Endodermal cell (in vitro differentiated cells): ENCODE results near the gene ODAD3. TPM values are rescaled to one million over a fixed set of nuclear protein-coding genes. Genes with fewer than 3 reads are reported as not detected.

ENCODE experiments used
- DNase-seq: peaks from one replicate; pipeline ENCODE4 v3.0.0-alpha.2; 2017
- H3K27ac ChIP-seq: 2 replicates; pipeline ENCODE4 v1.5.1; 2013; ENCODE audit warnings: mild to moderate bottlenecking, low read depth, low read length, moderate library complexity
- H3K27me3 ChIP-seq: 2 replicates; pipeline ENCODE4 v1.6.1; 2013; ENCODE audit warnings: mild to moderate bottlenecking, low read length, moderate library complexity; ENCODE audit not compliant: insufficient read depth, control insufficient read depth, poor library complexity, severe bottlenecking
- H3K36me3 ChIP-seq: 2 replicates; pipeline ENCODE4 v1.7.0; 2013; ENCODE audit warnings: mild to moderate bottlenecking, low read length, moderate library complexity; ENCODE audit not compliant: control insufficient read depth, insufficient read depth
- H3K4me1 ChIP-seq: one replicate; pipeline ENCODE4 v1.7.0; 2013; ENCODE audit warnings: low read length; ENCODE audit not compliant: control insufficient read depth, insufficient read depth
- H3K4me3 ChIP-seq: 2 replicates; pipeline ENCODE4 v1.5.1; 2013; ENCODE audit warnings: mild to moderate bottlenecking, low read length, moderate library complexity
- H3K9ac ChIP-seq: 2 replicates; pipeline ENCODE4 v1.6.1; 2013; ENCODE audit warnings: mild to moderate bottlenecking, low read length, moderate library complexity; ENCODE audit not compliant: poor library complexity, severe bottlenecking; ENCODE audit errors: extremely low read depth
- H3K9me3 ChIP-seq: 2 replicates; pipeline ENCODE4 v1.6.1; 2013; ENCODE audit warnings: mild to moderate bottlenecking, low read length, moderate library complexity; ENCODE audit not compliant: control insufficient read depth
- H3K27ac Mint-ChIP-seq: 2 replicates; pipeline ENCODE4 v1.8.0; 2020; ENCODE audit warnings: mixed read lengths
- H3K27me3 Mint-ChIP-seq: 2 replicates; pipeline ENCODE4 v1.8.0; 2021; ENCODE audit warnings: mild to moderate bottlenecking, mixed read lengths; ENCODE audit not compliant: insufficient read depth
- H3K36me3 Mint-ChIP-seq: 2 replicates; pipeline ENCODE4 v1.8.0; 2020; ENCODE audit warnings: low read depth, mixed read lengths
- H3K4me1 Mint-ChIP-seq: 2 replicates; pipeline ENCODE4 v1.8.0; 2020; ENCODE audit warnings: mixed read lengths
- H3K4me3 Mint-ChIP-seq: 2 replicates; pipeline ENCODE4 v1.8.0; 2020; ENCODE audit warnings: mild to moderate bottlenecking, moderate library complexity, mixed read lengths
- H3K9me3 Mint-ChIP-seq: 2 replicates; pipeline ENCODE4 v1.8.0; 2020; ENCODE audit warnings: mild to moderate bottlenecking, mixed read lengths
- CTCF ChIP-seq: fragments of 200-600 bp; sonication (generic); conservative IDR thresholded peaks from 2 replicates; pipeline ENCODE4 v1.5.0; 2021; ENCODE audit warnings: antibody characterized with exemption, mild to moderate bottlenecking
- whole genome bisulfite sequencing, 2 experiments: methylation state at CpG; one replicate each; pipeline versions ENCODE4 v1.1.5 to v1.1.7; 2013; ENCODE audit warnings: missing lambda C conversion rate in 2 of 2, mixed read lengths in 1 of 2; ENCODE audit not compliant: insufficient coverage in 1 of 2, insufficient read length in 1 of 2; 5-methylcytosine and 5-hydroxymethylcytosine counted together
- total RNA-seq, 2 donors: library from RNA; stranded (reverse); fragmentation: NEBNext Ultra II Directional in 1 of 2; extraction: Animal tissue kit (Norgen Biotek cat#: 25700) in 1 of 2; gene quantifications; 2 replicates in 1 of 2; 3 replicates in 1 of 2; pipeline ENCODE4 v1.2.1, GENCODE V29; 2021

Gene ODAD3
- total RNA-seq, 2 donors from 2014 or later: 0.88 to 2.4 TPM

- peak overlapping the region; percentile 74 for H3K4me3 Mint-ChIP-seq
- Histone ChIP-seq H3K9ac (peak overlapping the region; percentile 41), H3K4me1 (no peaks in the 10 kb centered on the region), H3K36me3 (peaks cover 7% of the 10 kb centered on the region), H3K27me3 (no peaks in the 10 kb centered on the region), H3K9me3 (no peaks in the 10 kb centered on the region), H3K4me3 (peak overlapping the region; percentile 83), H3K27ac (no peak overlapping the region)
- peaks cover 9% of the 10 kb centered on the region for H3K36me3 Mint-ChIP-seq
- WGBS, 2 experiments: 0% methylated on average over 4 to 9 of the region's 9 CpGs
- TF ChIP-seq CTCF: no peak
- peak overlapping the region; percentile 61 for H3K27ac Mint-ChIP-seq
- peaks cover 5% of the 10 kb centered on the region for H3K4me1 Mint-ChIP-seq
- no peak for DNase-seq
- no peaks in the 10 kb centered on the region for H3K9me3 Mint-ChIP-seq
- no peaks in the 10 kb centered on the region for H3K27me3 Mint-ChIP-seq
Observed at GRCh38 chr19:11383706-11384048, 51.2 kb downstream of the ODAD3 start.

- TF ChIP-seq CTCF: peak; percentile 93
- H3K9me3 Mint-ChIP-seq: no peaks in the 10 kb centered on the region
- Histone ChIP-seq H3K27ac (no peak overlapping the region), H3K36me3 (peaks cover 12% of the 10 kb centered on the region), H3K9me3 (no peaks in the 10 kb centered on the region), H3K4me3 (peak overlapping the region; percentile 83), H3K27me3 (no peaks in the 10 kb centered on the region), H3K9ac (peak overlapping the region; percentile 41), H3K4me1 (no peaks in the 10 kb centered on the region)
- H3K36me3 Mint-ChIP-seq: peaks cover 13% of the 10 kb centered on the region
- DNase-seq: peak; percentile 94
- no peaks in the 10 kb centered on the region for H3K27me3 Mint-ChIP-seq
- H3K4me1 Mint-ChIP-seq: peaks cover 5% of the 10 kb centered on the region
- peak overlapping the region; percentile 81 for H3K27ac Mint-ChIP-seq
- H3K4me3 Mint-ChIP-seq: peak overlapping the region; percentile 74
- 0 to 2% methylated on average over 11 to 65 of the region's 65 CpGs for WGBS, 2 experiments
Observed at GRCh38 chr19:11382898-11383705, 51.8 kb downstream of the ODAD3 start.

GRCh38 chr19:11380653-11381537 lies 54.0 kb downstream of the ODAD3 start:
- Histone ChIP-seq H3K9ac (peak overlapping the region; percentile 71), H3K4me1 (no peaks in the 10 kb centered on the region), H3K27ac (peak overlapping the region; percentile 34), H3K9me3 (no peaks in the 10 kb centered on the region), H3K27me3 (no peaks in the 10 kb centered on the region), H3K36me3 (peaks cover 20% of the 10 kb centered on the region), H3K4me3 (peak overlapping the region; percentile 86)
- Mint-ChIP-seq H3K27me3 (no peaks in the 10 kb centered on the region), H3K4me1 (peaks cover 5% of the 10 kb centered on the region), H3K36me3 (peaks cover 24% of the 10 kb centered on the region), H3K9me3 (no peaks in the 10 kb centered on the region), H3K27ac (peak overlapping the region; percentile 99), H3K4me3 (peak overlapping the region; percentile 74)
- WGBS, 2 experiments: 3 to 7% methylated on average over 25 to 54 of the region's 54 CpGs
- TF ChIP-seq CTCF: peak; percentile 85
- DNase-seq: peak; percentile 99
